AG20443 (cell line): ENCODE results near the gene LMBRD2.

ENCODE experiments used
- DNase-seq: peaks from one replicate; pipeline ENCODE4 v3.0.0; 2012; ENCODE audit warnings: low spot score, mixed read lengths

LMBRD2 gene

GRCh38 chr5:36049949-36050348, 101.7 kb downstream of the LMBRD2 start:
- DNase-seq: no peak
